Activated T-helper 1 cell treated with anti-CD3 and anti-CD28 coated beads, Interleukin-12 subunit alpha, Interleukin-12 subunit beta, Interleukin-2, Interleukin-4 antibody, amounts not matched to agents 30 ng/mL and 10 ng/mL and 1 ng/mL, durations not matched to agents 14 hours and 24 hours and 36 hours (primary cell): ENCODE data around the gene AUTS2. TPM values are rescaled to one million over a fixed set of nuclear protein-coding genes. Genes with fewer than 3 reads are reported as not detected.
A peak's percentile ranks its signal among the peaks of the same experiment; 100 is the strongest.

Experiments used
- DNase-seq: peaks from one replicate; pipeline ENCODE4 v3.0.0; 2021; ENCODE audit warnings: low spot score
- H3K27ac Mint-ChIP-seq: one replicate; pipeline ENCODE4 v1.8.0; 2021; ENCODE audit warnings: mild to moderate bottlenecking, mixed read lengths
- H3K27me3 Mint-ChIP-seq: one replicate; pipeline ENCODE4 v1.8.0; 2022; ENCODE audit warnings: mild to moderate bottlenecking, moderate library complexity, mixed read lengths; ENCODE audit not compliant: insufficient read depth
- H3K36me3 Mint-ChIP-seq: one replicate; pipeline ENCODE4 v1.8.0; 2021; ENCODE audit warnings: low read depth, mixed read lengths
- H3K4me1 Mint-ChIP-seq: one replicate; pipeline ENCODE4 v1.8.0; 2021; ENCODE audit warnings: low read depth, mixed read lengths
- H3K4me3 Mint-ChIP-seq: one replicate; pipeline ENCODE4 v1.8.0; 2021; ENCODE audit warnings: mild to moderate bottlenecking, moderate library complexity, mixed read lengths
- H3K9me3 Mint-ChIP-seq: one replicate; pipeline ENCODE4 v1.8.0; 2021; ENCODE audit warnings: mixed read lengths
- intact Hi-C: fragments of 100-400 bp; cut with micrococcal nuclease; formaldehyde crosslinking; loops from one replicate; pipeline ENCODE4 v1.15.1; 2024
- total RNA-seq: library from RNA; stranded (reverse); gene quantifications from 2 replicates; pipeline ENCODE4 v1.2.3, GENCODE V29; 2022

AUTS2 gene
- total RNA-seq, 1 donor from 2014 or later = 2.7 TPM

DNA sequence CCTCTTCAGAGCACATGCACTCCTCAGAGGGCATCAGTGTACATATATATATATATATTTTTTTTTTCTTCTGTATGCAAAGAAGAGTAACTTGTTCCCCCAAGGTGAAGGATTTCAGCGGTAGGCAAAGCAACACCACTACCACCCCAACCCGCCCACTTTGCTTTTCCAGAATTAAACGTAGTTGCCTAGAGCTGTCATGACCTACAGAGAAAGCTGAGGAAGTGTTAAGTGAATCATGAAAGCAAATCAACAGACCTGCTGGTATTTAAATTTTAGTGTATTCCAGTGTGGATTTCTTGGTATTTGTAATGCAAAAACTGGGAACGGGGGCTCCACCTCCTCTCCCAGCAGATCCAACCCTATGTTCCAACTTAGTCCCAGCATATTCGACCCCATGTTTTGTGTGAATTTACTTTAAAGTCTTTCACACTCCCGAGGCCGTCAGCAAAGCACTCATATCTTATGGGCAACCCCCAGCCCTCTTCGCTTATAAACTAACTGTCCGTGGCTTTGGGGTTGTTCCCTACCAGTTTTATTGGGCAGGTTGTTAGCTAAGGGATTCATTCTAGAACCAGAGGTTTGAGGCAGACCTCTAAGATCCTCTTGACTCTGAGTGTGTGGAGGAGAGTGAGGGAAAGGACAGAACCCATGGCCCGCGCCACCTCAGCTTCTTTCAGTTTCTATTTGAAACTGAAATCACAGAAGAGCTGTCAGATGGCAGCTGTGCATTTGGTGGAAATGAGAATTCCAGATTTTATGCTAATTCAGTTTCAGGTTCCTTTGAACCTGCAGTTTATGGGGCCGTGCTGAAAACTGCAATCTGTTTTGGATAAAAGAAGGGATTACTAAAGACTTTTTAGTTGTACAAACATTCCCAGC, 1083.4 kb downstream of the AUTS2 start:
- H3K36me3 Mint-ChIP-seq = no peaks in the 10 kb centered on the region
- no peak overlapping the region for H3K4me3 Mint-ChIP-seq
- H3K27me3 Mint-ChIP-seq = peaks cover 11% of the 10 kb centered on the region
- no peaks in the 10 kb centered on the region for H3K9me3 Mint-ChIP-seq
- H3K4me1 Mint-ChIP-seq = peaks cover 33% of the 10 kb centered on the region
- no peak for DNase-seq
- no peak overlapping the region for H3K27ac Mint-ChIP-seq
- intact Hi-C loops = no loop called here

GRCh38 chr7:70684173-70684572, 1085.9 kb downstream of the AUTS2 start:
- no peak for DNase-seq
- H3K27me3 Mint-ChIP-seq = peaks cover 4% of the 10 kb centered on the region
- H3K4me1 Mint-ChIP-seq = peaks cover 20% of the 10 kb centered on the region
- no peaks in the 10 kb centered on the region for H3K36me3 Mint-ChIP-seq
- H3K27ac Mint-ChIP-seq = no peak overlapping the region
- intact Hi-C loops = no loop called here
- no peaks in the 10 kb centered on the region for H3K9me3 Mint-ChIP-seq
- H3K4me3 Mint-ChIP-seq = no peak overlapping the region

DNA sequence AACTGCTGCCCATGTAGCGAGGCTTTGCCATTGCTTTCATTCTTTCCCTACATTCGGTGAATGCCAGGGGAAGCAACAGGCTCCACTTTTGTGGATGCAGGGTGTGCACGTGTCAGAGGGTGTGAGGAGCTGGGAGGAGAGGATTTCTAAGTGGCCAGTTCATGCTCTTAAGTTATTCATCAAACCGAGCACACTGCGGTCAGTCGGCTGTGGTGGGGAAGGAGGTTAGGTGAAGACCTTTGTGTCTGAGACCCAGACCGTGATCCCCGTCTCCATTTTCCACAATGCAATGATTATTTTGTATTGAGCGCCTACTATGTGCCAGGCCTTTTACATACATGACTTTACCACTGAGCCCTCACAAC, 1095.0 kb downstream of the AUTS2 start:
- peak overlapping the region; percentile 58 for H3K27ac Mint-ChIP-seq
- peaks cover 7% of the 10 kb centered on the region for H3K4me1 Mint-ChIP-seq
- DNase-seq = no peak
- H3K9me3 Mint-ChIP-seq = no peaks in the 10 kb centered on the region
- peaks cover 47% of the 10 kb centered on the region for H3K27me3 Mint-ChIP-seq
- H3K36me3 Mint-ChIP-seq = no peaks in the 10 kb centered on the region
- peak overlapping the region; percentile 80 for H3K4me3 Mint-ChIP-seq
- intact Hi-C loops = no loop called here

DNA sequence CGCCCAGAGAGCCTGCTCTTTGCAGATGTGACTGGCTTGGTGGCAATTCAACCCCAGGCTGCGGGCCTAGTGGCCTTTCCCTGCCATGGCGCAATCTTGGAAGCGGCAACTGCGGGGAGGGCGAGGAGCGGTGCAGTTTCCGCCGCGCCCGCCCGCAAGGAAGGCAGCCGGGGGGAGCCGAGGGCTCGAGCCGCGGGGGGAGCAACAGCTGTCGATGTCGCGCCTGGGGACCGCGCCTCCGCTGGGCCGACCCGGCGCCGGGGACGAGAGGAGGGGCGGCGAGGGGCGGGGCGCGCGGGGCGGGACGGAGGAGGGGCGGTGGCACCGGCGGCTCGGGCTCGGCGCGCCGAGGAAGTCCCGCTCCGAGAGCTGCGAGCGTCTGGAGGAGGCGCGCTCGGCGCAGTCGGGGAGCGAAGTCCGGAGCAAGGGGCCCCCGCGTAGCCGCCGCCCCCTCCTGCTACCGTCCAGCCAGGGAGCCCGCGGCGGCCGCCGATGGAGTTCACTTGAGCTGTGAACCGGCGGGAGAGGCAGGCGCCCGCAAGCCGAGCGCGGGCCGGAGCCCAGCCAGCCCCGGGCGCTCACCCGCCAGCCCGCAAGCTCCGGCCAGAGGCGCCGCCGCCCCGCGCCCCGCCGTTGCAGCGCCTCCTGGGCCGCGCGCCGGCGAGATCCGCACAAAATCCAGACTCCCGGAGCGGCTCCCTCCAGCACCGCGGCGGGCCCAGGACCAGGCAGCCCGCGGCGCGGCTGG, 1095.6 kb downstream of the AUTS2 start:
- no peak overlapping the region for H3K27ac Mint-ChIP-seq
- intact Hi-C loops = no loop called here
- H3K36me3 Mint-ChIP-seq = no peaks in the 10 kb centered on the region
- peak; percentile 14 for DNase-seq
- no peaks in the 10 kb centered on the region for H3K9me3 Mint-ChIP-seq
- H3K4me3 Mint-ChIP-seq = peak overlapping the region; percentile 80
- H3K4me1 Mint-ChIP-seq = peaks cover 7% of the 10 kb centered on the region
- H3K27me3 Mint-ChIP-seq = peaks cover 48% of the 10 kb centered on the region

DNA sequence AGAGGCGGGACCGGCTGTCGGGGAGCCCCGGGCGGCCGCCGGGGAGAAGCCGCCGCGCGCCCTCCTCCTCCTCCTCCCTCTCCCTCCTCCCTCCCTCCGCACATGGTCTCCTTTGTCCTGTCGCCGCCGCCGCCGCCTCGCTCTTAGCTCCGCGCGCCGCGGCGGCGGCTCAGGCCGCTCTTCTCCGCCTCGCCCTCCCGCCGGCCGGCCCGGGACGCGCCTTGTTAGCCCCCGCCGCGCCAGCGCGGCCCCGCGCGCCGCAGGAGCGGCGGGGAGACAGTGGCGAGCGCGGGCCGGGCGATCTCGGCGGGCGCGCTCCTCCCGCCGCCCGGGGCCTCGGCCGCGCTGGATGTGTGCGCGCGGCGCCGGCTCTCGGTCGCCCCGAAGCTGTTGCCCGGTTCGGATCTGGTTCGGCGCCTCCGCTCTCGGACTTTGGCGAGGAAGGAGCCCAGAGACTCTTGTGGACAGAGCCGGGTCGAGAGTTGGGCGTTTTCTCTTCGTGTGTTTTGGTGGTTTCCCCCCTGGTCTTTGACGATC, 1096.2 kb downstream of the AUTS2 start:
- H3K9me3 Mint-ChIP-seq = no peaks in the 10 kb centered on the region
- peaks cover 7% of the 10 kb centered on the region for H3K4me1 Mint-ChIP-seq
- H3K27ac Mint-ChIP-seq = no peak overlapping the region
- intact Hi-C loops = no loop called here
- DNase-seq = no peak
- H3K36me3 Mint-ChIP-seq = no peaks in the 10 kb centered on the region
- peak overlapping the region; percentile 68 for H3K4me3 Mint-ChIP-seq
- H3K27me3 Mint-ChIP-seq = peaks cover 51% of the 10 kb centered on the region

DNA sequence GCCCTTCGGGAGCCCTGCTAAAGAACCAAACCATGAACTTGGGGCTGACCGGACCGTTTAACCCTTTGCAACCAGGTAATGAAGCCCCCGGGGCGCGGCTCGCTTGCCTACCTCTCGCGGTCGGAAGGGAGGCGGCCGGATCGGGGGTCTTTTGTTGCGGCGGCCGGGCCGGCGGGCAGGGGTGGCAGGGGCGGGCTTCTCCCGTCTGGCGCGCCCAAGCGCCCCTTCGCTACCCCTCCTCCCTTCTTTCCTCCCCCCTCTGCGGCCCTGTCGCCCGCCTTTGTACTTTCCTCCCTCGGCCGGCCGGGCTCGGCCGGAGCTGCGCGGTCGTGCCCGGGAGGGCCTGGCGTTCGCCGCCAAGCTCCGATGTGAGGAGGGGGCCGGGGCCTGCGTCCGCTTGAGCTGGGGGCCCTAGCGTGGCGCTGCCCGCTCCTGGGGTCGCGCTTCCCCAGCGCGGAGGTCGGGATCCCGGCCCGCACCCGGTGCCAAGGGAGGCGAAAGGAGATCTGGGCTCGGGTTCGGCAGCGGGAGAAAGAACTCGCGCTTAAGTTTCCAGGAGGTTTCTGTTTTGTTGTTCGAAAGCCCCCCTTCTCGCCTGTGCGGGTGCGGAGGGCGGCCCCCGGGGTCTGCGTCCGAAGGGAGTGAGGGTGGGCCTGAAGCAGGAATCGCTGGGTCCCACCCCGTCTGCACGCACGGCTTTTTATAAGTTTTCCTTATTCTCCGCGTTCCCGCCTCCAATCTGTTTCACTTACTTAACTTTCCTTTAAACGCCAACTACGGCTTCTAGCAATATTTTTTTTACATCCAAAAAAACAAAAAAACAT, 1096.9 kb downstream of the AUTS2 start:
- no peaks in the 10 kb centered on the region for H3K9me3 Mint-ChIP-seq
- no peak for DNase-seq
- peaks cover 7% of the 10 kb centered on the region for H3K4me1 Mint-ChIP-seq
- H3K36me3 Mint-ChIP-seq = no peaks in the 10 kb centered on the region
- intact Hi-C loops = loop anchor here (5.0 kb wide), 3 partner anchors 48 to 238 kb away; no protein-coding TSS in a partner anchor
- peak overlapping the region; percentile 80 for H3K4me3 Mint-ChIP-seq
- H3K27ac Mint-ChIP-seq = peak overlapping the region; percentile 13
- H3K27me3 Mint-ChIP-seq = peaks cover 47% of the 10 kb centered on the region

GRCh38 chr7:70695795-70696083, 1097.5 kb downstream of the AUTS2 start:
- peaks cover 7% of the 10 kb centered on the region for H3K4me1 Mint-ChIP-seq
- peak overlapping the region; percentile 13 for H3K27ac Mint-ChIP-seq
- intact Hi-C loops = loop anchor here (5.0 kb wide), 3 partner anchors 48 to 238 kb away; no protein-coding TSS in a partner anchor
- DNase-seq = no peak
- H3K9me3 Mint-ChIP-seq = no peaks in the 10 kb centered on the region
- H3K4me3 Mint-ChIP-seq = peak overlapping the region; percentile 80
- peaks cover 44% of the 10 kb centered on the region for H3K27me3 Mint-ChIP-seq
- H3K36me3 Mint-ChIP-seq = no peaks in the 10 kb centered on the region

DNA sequence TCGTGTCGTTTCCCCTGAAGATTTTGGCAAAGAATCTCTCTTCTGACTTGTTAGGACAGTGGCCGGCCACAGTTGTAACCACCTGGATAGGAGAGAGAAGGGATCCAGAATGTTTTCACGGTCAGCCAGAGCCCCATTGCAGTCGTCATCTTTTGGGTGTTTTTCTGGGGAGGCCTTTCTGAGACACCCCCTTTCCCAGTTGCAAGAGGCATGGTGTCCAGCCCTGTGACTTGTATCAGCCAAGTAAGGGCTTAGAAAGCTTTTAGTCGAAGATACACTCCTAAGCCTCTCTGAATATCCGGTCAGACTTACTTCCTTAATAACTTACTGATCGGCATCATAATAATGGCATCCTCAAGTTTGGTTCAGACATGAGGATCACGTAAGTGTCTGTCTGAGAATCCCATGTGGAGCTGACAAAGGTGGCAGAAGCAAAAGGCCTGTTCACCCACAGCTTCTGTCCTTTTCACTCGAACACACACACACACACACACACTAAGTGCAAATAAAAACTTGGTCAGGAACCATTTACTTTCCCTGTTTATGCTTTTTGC, 1098.0 kb downstream of the AUTS2 start:
- no peak for DNase-seq
- H3K9me3 Mint-ChIP-seq = no peaks in the 10 kb centered on the region
- H3K27me3 Mint-ChIP-seq = peaks cover 42% of the 10 kb centered on the region
- no peaks in the 10 kb centered on the region for H3K36me3 Mint-ChIP-seq
- H3K4me1 Mint-ChIP-seq = peaks cover 7% of the 10 kb centered on the region
- intact Hi-C loops = loop anchor here (5.0 kb wide), 3 partner anchors 49 to 239 kb away; no protein-coding TSS in a partner anchor
- peak overlapping the region; percentile 80 for H3K4me3 Mint-ChIP-seq
- no peak overlapping the region for H3K27ac Mint-ChIP-seq

DNA sequence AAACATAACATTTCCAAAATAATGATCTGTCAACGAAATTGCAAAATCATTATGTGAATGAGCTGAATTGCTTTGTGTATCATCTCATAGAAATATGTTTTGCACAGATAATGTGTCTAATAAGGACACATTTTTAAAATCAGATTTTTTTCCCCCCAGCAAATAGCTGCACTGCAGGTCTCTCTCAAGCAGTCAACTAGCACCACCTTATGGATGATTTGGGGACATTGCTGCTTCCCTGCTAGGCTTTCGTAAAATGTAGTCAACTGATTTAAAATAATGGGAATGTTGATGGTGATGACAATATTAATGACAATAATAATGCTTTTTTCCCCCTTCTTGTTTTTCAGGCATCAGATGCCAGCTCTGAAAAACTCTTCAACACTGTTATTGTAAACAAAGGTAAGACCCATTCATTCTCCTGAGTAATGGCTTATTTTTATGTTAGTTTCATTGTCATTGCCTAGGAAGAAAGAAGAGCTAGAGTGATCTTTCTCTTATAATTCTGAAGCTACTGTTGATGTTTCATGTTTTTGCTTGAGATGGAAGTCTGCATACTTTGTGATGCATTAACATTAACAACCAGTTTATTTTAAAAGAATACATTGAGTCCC, 1100.1 kb downstream of the AUTS2 start:
- Mint-ChIP-seq H3K4me1 (peaks cover 7% of the 10 kb centered on the region), H3K36me3 (no peaks in the 10 kb centered on the region), H3K27me3 (peaks cover 35% of the 10 kb centered on the region), H3K27ac (no peak overlapping the region), H3K9me3 (no peaks in the 10 kb centered on the region), H3K4me3 (no peak overlapping the region)
- intact Hi-C loops = loop anchor here (5.0 kb wide), 3 partner anchors 51 to 241 kb away; no protein-coding TSS in a partner anchor
- DNase-seq = no peak

GRCh38 chr7:70699271-70699670, 1101.0 kb downstream of the AUTS2 start:
- Mint-ChIP-seq H3K27me3 (peaks cover 32% of the 10 kb centered on the region), H3K4me1 (peaks cover 7% of the 10 kb centered on the region), H3K27ac (no peak overlapping the region), H3K9me3 (no peaks in the 10 kb centered on the region), H3K4me3 (no peak overlapping the region), H3K36me3 (no peaks in the 10 kb centered on the region)
- intact Hi-C loops = loop anchor here (5.0 kb wide), 3 partner anchors 52 to 242 kb away; no protein-coding TSS in a partner anchor
- DNase-seq = no peak

DNA sequence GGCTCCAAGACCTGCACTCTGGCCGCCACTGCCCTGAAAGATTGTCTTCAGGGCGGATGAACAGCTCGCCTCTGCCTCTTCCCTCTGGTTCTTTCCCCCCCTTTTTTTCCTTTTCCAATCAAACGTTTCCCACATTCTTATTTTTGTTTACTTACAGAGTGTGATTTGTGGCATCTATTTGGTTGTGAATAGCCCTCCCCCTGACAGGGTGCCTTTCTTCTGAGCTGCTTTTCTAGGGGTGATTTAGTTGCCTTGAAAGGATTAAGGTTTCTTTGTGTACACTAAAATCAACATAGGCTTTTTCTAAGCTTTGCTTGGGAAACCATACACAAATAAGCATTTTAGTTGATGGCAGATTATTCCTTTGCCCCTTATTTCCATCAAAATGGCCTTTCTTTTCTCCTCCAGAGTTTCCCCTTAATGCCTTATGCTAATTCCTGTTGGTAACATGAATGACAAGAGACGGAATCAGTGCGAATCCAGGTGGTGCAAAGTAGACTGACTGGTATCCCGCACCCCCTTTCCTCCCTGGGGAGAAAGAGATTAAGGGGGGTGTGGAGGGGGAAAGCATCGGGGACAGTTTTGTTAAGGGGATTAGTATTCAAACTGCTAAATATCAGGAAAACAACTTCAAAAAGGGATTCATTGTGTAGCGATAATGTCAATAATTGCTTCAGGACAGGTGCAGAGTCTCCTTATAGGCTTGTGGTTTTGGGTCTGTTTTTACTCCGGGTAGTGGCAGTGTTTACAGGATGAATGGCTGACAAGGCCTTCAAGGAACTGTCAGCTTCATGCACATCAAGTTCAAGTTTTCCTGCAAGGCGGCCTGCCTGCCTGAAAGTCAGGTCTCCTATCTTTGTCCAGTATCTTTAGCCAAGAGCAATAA, 1102.0 kb downstream of the AUTS2 start:
- peaks cover 30% of the 10 kb centered on the region for H3K27me3 Mint-ChIP-seq
- H3K9me3 Mint-ChIP-seq = no peaks in the 10 kb centered on the region
- no peak overlapping the region for H3K27ac Mint-ChIP-seq
- peaks cover 7% of the 10 kb centered on the region for H3K4me1 Mint-ChIP-seq
- no peaks in the 10 kb centered on the region for H3K36me3 Mint-ChIP-seq
- intact Hi-C loops = no loop called here
- no peak overlapping the region for H3K4me3 Mint-ChIP-seq
- no peak for DNase-seq
